ENCODE data around the gene KCND3.

Gene KCND3

DNA sequence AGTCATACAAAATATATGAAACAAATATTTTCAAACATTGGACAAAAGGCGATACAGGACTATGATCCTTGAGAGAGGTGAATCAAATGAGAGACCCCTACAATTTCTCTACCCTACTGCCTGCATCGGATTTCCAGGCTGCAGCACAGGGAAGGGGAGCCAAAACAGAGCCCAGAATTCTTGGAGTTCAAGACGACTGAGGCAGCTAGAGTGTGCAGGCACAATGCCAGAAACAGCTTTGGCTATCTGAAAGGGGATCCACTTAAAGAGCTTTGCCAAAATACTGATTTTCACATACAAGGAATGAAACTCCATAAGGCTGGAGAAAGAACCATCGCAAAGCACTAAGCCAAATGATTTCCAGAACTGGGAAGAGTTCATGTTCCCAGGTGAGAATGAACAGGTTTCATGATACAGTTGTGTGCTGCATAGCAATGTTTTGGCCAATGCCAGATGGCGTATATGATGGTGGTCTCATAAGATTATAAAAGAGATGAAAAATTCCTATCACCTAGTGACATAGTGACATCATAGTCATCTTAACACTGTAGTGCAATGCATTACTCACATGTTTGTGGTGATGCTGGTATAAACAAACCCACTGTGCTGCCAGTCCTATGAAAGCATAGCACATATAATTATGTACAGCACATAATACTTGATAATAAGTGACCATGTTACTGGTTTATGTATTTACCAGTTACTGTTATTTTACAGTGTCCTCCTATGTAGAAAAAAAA, 77.5 kb downstream of the KCND3 start:
- DNase-seq (ENCODE audit: low spot score): no peak

DNA sequence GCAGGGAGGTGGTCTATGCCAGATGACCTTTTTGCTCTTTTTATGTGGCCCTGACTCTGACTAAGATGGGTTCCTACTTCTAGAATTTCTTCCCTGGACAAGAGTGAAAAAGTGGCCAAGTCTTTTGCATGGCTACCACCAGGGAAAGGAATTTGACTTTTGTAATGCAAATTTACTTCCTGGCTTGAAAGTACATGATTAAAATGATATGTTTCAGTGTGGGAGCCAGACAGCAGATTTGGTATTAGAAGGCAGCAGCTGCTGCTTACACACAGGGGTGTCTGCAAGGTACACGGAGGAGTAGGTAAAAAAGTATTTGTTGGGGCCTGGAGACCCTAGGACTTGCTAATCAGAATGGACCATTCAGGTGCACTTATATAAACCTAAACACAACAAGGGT, 78.4 kb downstream of the KCND3 start:
- no peak for DNase-seq (ENCODE audit: low spot score)

DNA sequence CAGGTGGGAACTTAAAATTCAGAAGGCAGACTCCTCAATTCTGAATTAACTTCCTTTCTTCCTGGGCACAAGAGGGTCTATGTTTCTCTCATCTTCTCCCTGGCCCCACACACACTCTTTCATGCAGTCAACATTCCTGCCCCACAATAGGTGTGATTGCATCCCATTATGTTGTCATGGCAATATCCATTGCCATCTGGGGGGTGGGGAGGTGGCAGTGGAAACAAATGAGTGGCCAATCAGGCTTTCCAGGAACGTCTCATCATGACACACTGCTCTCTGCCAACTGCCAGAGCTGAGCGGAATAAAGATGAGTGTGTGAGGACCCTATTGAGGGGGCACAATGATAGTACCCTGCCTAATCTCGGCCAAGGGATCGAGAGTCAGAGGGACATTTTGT, 80.4 kb downstream of the KCND3 start:
- DNase-seq (ENCODE audit: low spot score): no peak

DNA sequence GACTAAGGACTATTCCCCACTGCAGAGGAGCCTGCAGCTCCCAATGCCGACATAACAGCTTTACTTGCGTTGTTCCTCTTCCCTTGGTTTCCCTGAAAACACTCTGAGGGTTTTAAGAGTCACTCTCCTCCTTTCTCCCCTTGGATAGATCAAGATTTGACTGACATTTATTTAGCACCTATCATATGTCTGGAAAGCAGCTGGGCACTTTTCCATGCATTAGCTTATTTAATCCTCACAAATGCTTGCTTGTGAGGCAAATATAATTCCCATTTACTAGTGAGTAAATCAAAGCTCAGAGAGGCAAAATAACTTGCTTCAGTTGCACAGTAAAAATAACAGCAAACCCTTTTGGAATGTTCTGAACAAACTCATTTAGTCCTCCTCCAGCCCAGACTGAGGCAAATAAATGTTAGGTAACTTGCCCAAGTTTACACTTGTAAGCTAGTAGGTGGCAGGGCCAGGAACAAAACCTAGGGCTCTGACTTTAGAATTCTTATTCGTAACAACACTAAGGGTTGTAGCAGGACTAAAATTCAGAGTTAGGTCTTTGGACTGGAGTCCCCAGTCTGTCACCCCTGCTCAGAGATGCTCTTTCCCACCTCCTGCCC, 81.4 kb downstream of the KCND3 start:
- no peak for DNase-seq (ENCODE audit: low spot score)

DNA sequence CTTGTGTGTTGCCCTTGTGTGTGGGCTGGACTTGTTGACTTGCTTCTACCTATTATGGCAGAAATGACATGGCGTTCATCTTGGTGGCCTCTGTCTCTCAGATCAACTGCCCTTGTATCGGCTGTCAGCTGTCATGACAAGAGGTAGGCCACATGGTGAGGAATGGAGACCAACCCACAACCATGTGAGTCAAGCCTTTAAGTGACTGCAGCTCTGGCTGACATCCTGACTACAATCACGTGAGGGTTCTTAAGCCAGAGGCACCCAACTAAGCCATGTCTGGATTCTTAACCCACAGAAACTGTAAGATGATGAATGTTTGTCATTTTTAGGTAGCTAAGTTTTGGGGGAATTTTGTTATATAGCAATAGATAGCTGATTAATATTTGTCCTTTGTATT, 82.1 kb downstream of the KCND3 start:
- DNase-seq (ENCODE audit: low spot score): no peak

DNA sequence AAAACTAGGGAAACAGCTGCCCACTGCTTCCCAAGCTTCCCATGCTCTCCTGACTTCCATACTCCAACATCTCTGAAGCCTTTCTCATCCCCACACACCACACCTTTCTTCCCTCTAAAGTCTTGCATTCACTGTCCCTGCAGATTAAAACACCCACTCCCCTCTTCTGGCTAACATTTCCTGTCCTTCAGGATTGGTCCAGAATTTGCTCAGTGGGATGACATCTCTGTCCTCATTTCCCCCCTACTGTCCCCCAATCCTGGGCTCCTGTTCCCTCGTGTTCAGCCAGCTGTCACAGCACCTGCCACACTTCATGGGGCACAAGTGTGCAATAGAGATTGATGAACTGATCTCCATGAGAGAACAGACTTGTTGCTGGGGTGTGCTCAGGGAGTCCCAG, 82.7 kb downstream of the KCND3 start:
- DNase-seq (ENCODE audit: low spot score): no peak

DNA sequence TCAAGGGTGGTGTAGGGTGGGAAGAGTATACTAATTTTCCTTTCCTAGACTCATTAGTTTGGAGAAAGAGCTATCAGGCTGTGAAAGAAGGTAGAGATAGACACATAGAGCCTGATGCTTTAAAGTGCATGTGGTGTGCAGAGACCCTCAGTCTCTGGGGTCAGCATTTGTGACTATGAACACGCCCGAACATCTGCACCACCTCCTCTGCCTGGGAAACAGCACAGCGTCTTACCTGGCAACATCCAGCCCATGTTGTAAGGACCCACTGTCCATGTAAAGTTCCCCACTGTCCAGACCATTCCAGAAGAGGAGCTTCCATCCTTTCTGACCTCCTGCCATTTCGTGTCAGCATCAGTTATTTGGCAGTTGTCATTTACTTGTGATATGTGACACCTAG, 83.4 kb downstream of the KCND3 start:
- DNase-seq (ENCODE audit: low spot score): no peak

DNA sequence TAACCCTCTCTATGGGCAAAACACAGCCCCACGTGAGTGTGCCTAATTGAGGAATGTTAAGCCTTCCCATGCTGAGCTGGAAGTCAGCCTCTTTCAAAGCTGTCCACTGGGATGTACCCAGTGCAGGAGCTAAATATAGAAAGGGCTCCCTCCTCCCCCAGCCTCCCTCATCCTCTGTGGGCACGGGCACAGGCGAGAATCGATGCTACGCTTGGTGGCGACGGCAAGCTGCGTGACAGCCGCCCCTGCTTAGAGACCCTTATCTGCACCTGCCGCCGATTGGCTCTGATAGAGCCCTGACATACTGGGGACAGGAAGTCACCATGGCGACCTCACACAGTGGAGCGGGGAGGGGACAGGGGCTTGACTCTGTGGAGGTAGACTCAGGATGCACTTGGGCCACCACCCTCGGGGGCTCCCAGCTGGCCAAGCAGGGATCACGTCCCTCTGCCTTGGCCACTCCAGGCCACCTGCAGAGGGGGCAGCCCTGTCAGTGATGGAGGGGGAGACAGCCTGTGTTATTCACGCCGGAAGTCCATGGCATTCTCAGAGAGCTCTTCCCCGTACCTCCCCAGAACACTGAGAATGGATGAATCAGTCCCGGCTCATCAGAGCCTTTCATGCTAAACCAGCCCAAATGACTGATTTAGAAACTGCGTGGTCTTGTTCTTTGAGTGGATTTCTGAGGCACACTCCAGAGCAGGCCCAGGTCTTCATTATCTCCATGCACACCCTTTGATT, 84.8 kb downstream of the KCND3 start:
- DNase-seq (ENCODE audit: low spot score): no peak

DNA sequence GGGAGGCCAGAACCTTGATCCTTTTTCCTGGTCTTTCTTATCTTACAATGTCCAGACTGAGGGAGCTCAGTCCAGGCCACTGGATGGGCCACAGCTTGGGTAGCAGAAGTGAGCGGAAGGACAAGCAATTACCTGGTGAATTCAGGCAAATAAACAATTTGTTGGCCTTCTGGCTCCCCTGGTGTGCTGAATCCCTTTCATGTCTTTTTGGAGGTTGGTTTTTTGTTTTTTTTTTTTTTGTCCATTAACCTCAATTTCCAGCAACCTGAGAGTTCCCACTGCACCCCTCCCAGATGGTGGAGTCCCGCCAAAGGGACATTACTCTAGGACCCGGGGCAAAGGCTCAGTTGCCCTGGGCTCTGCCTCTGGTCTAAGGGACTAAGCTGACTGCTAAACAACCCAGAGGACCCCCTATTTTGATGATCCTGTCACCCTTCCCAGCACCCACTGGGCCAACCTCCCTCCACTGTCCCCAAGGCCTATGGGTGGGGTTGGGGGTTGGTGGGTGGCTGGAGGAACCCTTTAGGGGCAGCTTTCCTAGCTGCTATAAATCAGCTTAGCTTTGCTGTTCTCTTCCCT, 85.5 kb downstream of the KCND3 start:
- no peak for DNase-seq (ENCODE audit: low spot score)

DNA sequence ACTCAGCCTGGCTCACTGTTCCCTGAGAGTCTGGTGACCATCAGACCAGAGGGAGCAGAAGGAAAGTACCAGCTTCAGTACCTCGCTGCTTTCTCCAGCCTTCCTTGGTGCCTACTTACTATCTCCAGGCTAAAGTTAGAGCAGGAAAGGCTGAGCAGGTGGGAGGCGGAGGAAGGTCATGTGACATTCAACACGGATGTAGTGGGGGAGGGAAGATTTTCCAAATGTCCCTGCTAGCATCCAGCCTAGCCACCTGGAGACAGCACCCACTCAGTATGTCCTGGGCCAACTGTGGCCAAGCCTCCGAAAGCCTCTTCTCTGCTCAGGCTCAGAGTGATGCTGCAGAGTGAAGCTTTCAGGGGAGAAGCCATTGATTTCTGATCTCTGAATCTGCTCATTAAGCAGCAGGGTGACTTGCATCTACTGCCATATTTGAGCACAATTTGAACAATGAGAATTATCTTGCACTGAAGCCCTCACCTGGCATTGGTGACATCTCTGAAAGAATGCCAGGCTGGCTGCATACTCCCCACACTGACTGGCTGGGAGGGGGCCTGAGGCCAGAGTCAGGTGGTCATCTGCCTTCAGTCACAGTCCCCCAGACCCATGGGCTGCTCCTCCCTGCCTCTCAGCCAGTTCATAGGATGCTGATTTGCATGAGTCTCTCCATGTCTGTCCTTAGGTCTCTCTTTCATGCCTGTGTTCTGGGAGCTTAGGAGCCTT, 86.2 kb downstream of the KCND3 start:
- no peak for DNase-seq (ENCODE audit: low spot score)

DNA sequence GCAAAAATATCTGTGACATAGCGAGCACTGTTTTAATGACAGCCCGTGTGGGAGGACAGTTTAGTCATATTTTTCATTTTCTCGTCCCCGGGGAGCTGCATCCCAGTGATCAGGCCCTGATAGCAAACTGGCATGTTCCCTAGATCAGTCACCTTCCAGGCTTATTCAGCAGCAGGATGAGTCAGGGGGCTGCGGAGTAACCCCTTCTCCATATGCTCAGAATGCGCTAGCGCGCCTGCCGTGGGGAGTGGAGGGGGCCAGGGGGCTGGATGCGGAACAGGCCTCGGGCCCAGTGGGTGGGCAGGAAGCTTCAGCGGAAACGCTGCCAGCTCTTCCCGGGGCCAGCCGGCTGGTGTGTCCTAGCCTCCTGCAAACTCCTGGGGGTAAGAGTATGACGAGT, 94.0 kb downstream of the KCND3 start:
- DNase-seq (ENCODE audit: low spot score): no peak

DNA sequence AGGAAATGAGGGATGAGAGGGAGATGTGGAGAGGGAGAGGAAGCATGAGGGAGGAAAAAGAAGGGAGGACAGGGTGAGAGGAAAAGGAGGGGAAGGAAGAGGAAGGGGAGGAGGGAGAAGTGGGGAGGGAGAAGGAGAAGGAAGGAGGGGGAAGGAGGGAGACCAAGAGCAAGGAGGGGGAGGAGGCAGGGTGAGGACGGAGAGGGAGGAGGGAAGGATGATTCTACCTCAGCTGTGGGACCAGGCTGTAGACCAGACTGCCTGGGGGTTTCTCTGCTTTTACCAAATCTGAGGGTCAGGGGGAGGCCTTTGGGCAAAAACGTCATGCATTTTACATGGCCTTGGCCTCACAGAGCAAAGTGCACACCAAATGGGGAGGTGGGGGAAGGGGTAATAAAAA, 94.5 kb downstream of the KCND3 start:
- no peak for DNase-seq (ENCODE audit: low spot score)

DNA sequence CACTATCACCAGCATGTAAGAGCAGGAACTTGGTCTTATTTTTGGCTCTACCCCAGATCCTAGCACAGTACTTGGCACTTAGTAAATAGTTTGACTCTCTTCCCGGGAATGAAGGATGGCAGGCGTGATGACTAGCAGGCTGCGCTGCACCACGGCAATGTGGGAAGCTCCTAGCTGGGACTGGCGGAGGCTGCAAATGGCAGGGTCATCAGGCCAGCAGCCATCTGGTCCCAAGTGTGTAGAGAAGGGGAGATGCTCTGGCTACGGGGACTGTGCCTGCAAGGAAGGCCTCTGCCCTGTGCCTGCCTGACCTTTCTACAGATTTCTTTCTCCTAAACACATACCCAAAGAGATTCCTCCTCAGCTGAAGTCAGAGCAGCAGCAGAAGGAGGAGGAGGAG, 95.0 kb downstream of the KCND3 start:
- no peak for DNase-seq (ENCODE audit: low spot score)

DNA sequence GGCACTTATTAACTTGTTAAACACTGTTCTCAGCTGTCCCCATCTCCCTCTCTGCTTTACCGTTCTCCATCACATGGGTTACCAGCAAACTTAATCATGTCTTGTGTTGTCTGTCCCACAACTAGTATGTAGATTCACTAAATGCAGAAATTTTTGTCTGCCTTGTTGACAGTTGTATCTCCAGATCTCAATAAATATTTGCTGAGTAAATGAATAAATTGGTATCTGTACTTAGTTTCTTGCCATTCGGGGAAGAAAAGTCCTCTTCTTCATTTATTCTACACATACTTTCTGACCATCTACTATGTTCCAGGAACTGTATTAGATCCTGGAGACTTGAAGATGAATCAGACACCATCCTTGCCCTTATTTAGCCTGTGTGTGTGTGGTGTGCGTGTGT, 97.9 kb downstream of the KCND3 start:
- no peak for DNase-seq (ENCODE audit: low spot score)

DNA sequence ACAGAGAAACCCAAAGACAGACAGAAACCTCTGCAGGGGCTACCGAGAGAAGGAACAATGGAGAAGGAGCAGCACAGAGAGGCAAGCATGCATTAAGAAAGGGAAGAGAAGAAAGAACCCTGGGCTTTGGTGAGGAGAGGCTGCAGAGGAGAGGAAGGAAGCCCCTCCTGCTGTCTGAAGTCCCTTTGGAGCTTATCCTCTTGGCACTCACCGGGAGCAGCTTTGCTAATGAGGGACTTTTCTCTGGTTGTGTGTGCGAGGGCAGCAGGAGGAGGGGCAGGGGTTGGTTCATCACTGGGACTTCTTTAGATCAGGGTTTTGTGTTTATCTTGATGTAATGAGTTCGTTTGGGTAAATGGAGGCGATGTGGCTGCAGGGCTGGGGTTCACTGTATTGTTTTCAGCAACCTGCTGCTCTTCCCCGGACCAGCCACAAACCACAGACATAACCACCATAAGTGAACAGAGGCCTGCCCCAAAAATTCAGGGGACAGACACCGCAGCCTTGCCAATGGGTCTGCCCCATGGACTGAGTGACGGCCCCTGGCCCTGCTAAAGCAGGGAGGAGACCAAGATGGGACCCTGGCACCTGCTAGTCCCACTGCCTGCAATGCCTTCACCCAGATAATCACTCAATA, 100.6 kb downstream of the KCND3 start:
- no peak for DNase-seq (ENCODE audit: low spot score)

DNA sequence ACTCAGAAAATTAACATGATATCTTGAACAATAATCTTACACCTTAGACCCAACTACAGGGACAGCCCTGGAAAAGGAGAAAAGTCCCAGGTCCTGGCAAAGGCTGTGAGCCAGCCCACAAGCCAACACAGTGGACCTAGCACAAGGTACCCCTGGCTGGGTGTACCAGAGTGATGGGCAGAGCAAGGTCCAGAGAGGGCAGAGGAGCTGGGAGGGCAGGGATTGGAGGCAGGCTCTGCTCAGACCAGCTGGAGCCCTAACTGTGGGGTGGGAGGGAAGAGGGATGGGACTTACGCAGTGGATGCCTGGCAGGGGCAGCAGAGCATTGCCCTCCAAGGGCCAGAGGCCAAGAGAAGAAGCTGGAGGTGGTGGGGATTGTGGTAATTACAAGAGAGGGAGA, 101.6 kb downstream of the KCND3 start:
- DNase-seq (ENCODE audit: low spot score): no peak

DNA sequence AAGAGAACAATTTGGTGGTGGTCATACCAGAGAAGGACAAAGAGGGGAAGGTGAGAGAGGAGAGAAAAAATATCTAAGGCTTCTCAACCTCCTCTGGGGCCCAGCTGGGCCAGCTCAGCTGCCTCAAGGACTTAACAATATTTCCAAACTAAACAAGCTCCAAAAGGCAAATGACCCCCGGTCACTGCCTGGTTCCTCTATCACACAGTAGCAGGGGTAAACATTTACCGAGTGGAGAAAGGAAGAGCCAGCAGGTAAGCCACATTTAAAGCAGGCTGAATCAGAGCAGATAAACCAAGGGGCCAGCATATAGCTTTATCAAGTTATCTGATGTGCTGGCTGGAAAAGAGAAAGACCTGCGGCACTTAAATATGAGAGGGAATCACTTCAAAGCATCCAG, 102.1 kb downstream of the KCND3 start:
- no peak for DNase-seq (ENCODE audit: low spot score)

DNA sequence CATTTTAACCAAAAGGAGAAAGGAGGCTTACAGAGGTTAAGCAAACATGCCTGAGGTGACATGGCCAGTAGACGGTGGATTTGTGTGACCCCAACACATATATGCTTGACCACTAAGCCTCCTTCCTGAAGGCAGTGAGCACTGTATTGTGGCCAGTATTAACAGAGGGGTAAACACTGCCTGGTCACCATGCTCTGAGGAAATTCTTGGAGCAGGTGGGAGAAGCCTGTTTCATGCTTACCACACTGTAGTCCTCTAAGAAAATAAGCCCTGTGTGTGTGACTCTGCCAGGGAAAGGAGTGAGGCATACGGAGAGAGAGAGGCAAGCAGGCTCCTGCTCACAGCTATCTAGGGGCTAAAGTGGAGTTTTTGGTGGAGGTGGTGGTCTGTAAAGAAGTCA, 102.7 kb downstream of the KCND3 start:
- no peak for DNase-seq (ENCODE audit: low spot score)

DNA sequence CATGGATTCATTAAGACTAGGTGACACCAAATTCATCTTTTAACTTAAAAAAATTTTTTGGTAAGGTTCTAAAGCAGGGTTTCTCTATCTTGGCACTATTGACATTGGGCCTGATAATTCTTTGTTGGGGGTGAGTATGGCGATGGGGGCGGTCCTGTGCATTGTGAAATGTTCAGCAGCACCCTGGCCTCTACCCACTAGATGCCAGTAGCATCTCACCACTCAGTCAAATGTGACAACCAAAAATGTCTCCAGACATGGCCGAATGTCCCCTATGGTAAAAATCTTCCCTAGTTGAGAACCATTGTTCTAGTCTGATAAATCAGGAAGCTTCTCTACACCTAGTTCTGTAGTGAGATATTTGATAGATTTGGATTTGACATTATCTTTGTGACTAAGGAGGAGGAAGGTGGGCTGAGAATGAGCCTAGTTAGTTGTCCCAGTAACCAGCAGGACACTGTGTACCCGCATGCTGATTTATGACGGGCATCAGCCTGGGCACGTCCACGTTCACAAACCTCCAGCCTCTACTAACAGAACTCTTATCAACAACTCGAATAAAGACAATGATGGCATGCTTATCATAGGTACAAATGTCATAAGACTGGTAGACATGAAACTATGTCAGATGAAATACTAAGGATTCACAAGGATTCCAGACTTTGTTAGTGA, 104.6 kb downstream of the KCND3 start:
- DNase-seq (ENCODE audit: low spot score): no peak

DNA sequence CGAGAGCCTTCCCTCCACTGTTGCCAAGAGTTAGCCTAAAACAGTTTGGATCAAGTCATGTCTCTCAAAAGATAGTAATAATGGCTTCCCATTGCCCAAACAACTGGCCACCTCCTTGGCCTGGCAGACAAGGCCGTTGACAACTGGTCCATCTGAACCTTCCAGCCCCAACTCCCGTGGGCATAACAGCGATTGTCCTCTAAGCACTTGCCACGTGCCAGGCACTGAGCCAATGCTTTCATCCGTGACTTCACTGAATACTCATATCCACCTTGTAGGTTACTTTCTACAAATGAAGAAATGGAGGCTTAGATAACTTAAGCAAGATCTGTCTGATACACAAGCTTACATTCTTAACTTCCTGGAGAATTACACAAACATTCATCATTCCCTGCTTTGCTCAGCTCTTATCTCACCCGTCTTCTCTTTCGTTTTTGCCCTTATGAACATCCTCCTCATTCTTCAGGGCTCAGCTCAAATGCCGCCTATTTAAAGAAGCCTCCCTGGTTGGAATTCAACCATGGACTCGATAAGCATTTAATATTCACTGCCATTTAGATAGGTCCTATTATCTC, 106.4 kb downstream of the KCND3 start:
- no peak for DNase-seq (ENCODE audit: low spot score)

DNA sequence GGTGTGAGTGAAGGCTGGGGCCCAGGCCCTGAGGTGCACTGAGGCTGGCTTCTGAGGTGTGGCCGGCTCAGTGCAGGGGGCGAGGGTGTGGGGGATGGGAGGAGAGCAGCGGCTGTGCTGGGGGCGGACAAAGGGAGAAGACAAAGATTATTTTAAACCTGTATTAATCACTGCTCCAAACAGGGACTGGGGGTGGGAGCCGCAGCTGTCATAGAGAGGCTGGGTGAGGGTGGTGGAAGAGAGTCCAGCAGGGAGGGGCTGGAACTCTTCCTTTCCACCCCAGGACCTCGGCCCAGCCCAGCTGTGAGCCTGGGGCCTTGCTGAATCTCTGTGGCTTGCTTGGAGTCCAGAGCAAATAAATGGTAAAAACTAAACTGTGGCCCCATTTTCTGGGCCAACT, 106.9 kb downstream of the KCND3 start:
- no peak for DNase-seq (ENCODE audit: low spot score)

All from globus pallidus (tissue), 1 donor.